Measurements from ENCODE around the gene FRMPD4.
A peak's percentile ranks its signal among the peaks of the same experiment; 100 is the strongest.

FRMPD4 gene

GRCh38 chrX:12315526-12315925, 177.3 kb downstream of the FRMPD4 start:
- TF ChIP-seq, protein P1, sequence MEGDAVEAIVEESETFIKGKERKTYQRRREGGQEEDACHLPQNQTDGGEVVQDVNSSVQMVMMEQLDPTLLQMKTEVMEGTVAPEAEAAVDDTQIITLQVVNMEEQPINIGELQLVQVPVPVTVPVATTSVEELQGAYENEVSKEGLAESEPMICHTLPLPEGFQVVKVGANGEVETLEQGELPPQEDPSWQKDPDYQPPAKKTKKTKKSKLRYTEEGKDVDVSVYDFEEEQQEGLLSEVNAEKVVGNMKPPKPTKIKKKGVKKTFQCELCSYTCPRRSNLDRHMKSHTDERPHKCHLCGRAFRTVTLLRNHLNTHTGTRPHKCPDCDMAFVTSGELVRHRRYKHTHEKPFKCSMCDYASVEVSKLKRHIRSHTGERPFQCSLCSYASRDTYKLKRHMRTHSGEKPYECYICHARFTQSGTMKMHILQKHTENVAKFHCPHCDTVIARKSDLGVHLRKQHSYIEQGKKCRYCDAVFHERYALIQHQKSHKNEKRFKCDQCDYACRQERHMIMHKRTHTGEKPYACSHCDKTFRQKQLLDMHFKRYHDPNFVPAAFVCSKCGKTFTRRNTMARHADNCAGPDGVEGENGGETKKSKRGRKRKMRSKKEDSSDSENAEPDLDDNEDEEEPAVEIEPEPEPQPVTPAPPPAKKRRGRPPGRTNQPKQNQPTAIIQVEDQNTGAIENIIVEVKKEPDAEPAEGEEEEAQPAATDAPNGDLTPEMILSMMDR (IDR thresholded peaks at IDR 0.05; ENCODE audit: low read depth, low read length): no peak
- H3K4me3 ChIP-seq (replicated peaks in 1 of 2; ENCODE audit: low read depth in 2 of 2, low read length in 2 of 2): no peak overlapping the region
- DNase-seq (ENCODE audit: low read depth in 2 of 2): peak; percentile 7 to 24

DNA sequence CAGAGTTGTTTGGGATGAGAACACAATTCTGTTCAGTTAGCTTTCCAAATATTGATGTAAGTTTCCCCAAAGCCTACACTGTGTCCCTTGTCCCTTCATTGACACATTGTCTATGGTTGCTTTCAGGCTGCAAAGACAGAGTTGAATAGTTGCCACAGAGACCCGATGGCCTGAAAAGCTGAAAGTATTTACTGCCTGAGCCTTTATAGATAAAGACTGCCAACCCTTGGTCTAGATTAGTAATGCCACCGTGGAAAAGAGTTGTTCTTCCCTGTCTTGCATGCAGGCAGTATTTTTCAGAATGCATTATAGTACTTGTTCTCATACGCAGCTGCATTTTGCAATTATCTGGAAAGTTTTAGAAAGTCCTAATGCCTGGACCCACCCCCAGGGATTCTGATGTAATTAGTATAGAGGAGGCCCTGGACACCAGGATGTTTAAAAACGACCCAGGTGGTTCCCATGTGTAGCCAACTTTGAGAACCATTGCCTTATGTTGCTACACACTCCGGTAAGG, 180.8 kb downstream of the FRMPD4 start:
- TF ChIP-seq, protein P1 (IDR thresholded peaks at IDR 0.05; ENCODE audit: low read depth, low read length): no peak
- DNase-seq (ENCODE audit: low read depth in 2 of 2): peak in 1 of 2 donors; percentile 16
- no peak overlapping the region for H3K4me3 ChIP-seq (replicated peaks in 1 of 2; ENCODE audit: low read depth in 2 of 2, low read length in 2 of 2)

GRCh38 chrX:12319992-12320391, 181.7 kb downstream of the FRMPD4 start:
- TF ChIP-seq, protein P1 (IDR thresholded peaks at IDR 0.05; ENCODE audit: low read depth, low read length): no peak
- no peak for DNase-seq (ENCODE audit: low read depth in 2 of 2)
- H3K4me3 ChIP-seq (replicated peaks in 1 of 2; ENCODE audit: low read depth in 2 of 2, low read length in 2 of 2): no peak overlapping the region

- no peak overlapping the region for H3K4me3 ChIP-seq (replicated peaks in 1 of 2; ENCODE audit: low read depth in 2 of 2, low read length in 2 of 2)
- TF ChIP-seq, protein P1 (IDR thresholded peaks at IDR 0.05; ENCODE audit: low read depth, low read length): no peak
- no peak for DNase-seq (ENCODE audit: low read depth in 2 of 2)
These were observed 183.8 kb downstream of the FRMPD4 start for GRCh38 chrX:12322031-12322430.

DNA sequence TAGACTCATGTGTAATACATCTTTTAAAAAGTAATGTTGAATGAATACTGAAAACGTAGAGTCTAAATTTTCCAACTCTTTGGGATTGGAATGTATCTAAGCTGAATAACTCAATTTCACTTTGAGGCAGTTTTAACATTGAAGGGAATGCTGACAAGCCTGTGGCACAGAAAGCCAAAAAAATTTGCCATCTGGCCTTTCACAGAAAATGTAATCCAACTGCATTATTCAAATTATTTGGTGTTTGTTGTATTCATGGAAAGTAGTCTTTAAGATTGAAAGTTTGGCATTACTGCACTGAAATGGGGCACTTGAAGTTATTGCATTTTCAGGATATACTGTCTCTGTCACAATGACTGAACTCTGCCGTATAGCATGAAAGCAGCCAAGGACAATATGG, 186.9 kb downstream of the FRMPD4 start:
- TF ChIP-seq, protein P1 (IDR thresholded peaks at IDR 0.05; ENCODE audit: low read depth, low read length): no peak
- DNase-seq (ENCODE audit: low read depth in 2 of 2): no peak
- no peak overlapping the region for H3K4me3 ChIP-seq (replicated peaks in 1 of 2; ENCODE audit: low read depth in 2 of 2, low read length in 2 of 2)

- DNase-seq (ENCODE audit: low read depth in 2 of 2): peak in 1 of 2 donors; percentile 45
- TF ChIP-seq, protein P1 (IDR thresholded peaks at IDR 0.05; ENCODE audit: low read depth, low read length): no peak
- no peak overlapping the region for H3K4me3 ChIP-seq (replicated peaks in 1 of 2; ENCODE audit: low read depth in 2 of 2, low read length in 2 of 2)
These were observed 189.6 kb downstream of the FRMPD4 start for GRCh38 chrX:12327836-12328235.

DNA sequence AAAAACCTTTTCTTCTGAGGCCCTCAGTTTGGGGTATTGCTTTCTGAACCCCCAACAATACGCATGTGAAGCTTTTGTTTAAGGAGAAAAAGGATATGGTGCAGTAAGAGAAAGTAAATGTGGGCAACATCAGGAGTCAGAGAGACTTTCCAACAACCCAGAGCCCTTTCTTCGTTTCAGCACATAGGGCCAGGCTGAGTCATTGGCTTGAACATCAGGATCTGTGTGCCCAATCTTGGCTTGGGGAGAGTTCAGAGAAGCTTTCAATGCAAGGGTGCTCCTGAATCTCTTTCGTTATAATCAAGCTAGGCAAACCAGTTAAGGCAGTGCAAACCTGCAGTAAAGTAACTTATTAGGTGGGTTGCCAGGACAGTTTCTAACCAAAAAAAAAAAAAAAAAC, 191.2 kb downstream of the FRMPD4 start:
- H3K4me3 ChIP-seq (replicated peaks in 1 of 2; ENCODE audit: low read depth in 2 of 2, low read length in 2 of 2): no peak overlapping the region
- DNase-seq (ENCODE audit: low read depth in 2 of 2): peak; percentile 3 to 17
- TF ChIP-seq, protein P1 (IDR thresholded peaks at IDR 0.05; ENCODE audit: low read depth, low read length): no peak

All from cardiac fibroblast (primary cell).